GM18861 (cell line): ENCODE results near the gene TMEM8B.
"Not testable (repeated sequence)": the region's sequence is repeated elsewhere in the genome, so short reads cannot be mapped to it uniquely, and the experiment has no call there.

Experiments
- ATAC-seq: cut with Tn5 transposase; IDR thresholded peaks from one replicate; pipeline ENCODE4 v1.9.1; 2021; ENCODE audit not compliant: unreplicated experiment

The TMEM8B gene

GRCh38 chr9:35861161-35861897 is 32.3 kb downstream of the TMEM8B start:
- no peak for ATAC-seq

GRCh38 chr9:35862328-35862727 is 33.3 kb downstream of the TMEM8B start:
- ATAC-seq: no peak

GRCh38 chr9:35863583-35863982 is 34.6 kb downstream of the TMEM8B start:
- ATAC-seq: no peak

GRCh38 chr9:35864695-35865255 is 35.7 kb downstream of the TMEM8B start:
- ATAC-seq: no peak

GRCh38 chr9:35867538-35867937 is 38.5 kb downstream of the TMEM8B start:
- no peak for ATAC-seq

- ATAC-seq: no peak
Measured at GRCh38 chr9:35868933-35869332, 39.9 kb downstream of the TMEM8B start.

GRCh38 chr9:35869621-35870216 is 40.7 kb downstream of the TMEM8B start:
- ATAC-seq: no peak

- no peak for ATAC-seq
Measured at GRCh38 chr9:35870351-35870923, 41.4 kb downstream of the TMEM8B start, which contains the start of gene OR13J1. OR13J1 (minus strand) TSS chr9:35870401; CDS start chr9:35870401, 0 bp downstream.

GRCh38 chr9:35871545-35871944 is 42.5 kb downstream of the TMEM8B start:
- no peak for ATAC-seq

- no peak for ATAC-seq
Measured at GRCh38 chr9:35872505-35872904, 43.5 kb downstream of the TMEM8B start.

GRCh38 chr9:35882263-35882848 is 53.3 kb downstream of the TMEM8B start:
- ATAC-seq: no peak

GRCh38 chr9:35882996-35883395 is 54.0 kb downstream of the TMEM8B start:
- ATAC-seq: no peak

GRCh38 chr9:35884908-35885307 is 55.9 kb downstream of the TMEM8B start:
- ATAC-seq: not testable (repeated sequence)

- no peak for ATAC-seq
Measured at GRCh38 chr9:35891646-35892045, 62.6 kb downstream of the TMEM8B start.

- ATAC-seq: no peak
Measured at GRCh38 chr9:35892051-35892450, 63.0 kb downstream of the TMEM8B start.

GRCh38 chr9:35896570-35896969 is 67.5 kb downstream of the TMEM8B start:
- ATAC-seq: no peak

- ATAC-seq: not testable (repeated sequence)
Measured at GRCh38 chr9:35897376-35898099, 68.5 kb downstream of the TMEM8B start.

GRCh38 chr9:35898337-35898736 is 69.3 kb downstream of the TMEM8B start:
- no peak for ATAC-seq

- ATAC-seq: no peak
Measured at GRCh38 chr9:35899021-35899420, 70.0 kb downstream of the TMEM8B start.

- ATAC-seq: no peak
Measured at GRCh38 chr9:35903049-35903448, 74.0 kb downstream of the TMEM8B start.

- ATAC-seq: no peak
Measured at GRCh38 chr9:35904338-35904737, 75.3 kb downstream of the TMEM8B start.
